ENCODE results near the gene SGCA. TPM values are rescaled to one million over a fixed set of nuclear protein-coding genes. Genes with fewer than 3 reads are reported as not detected.

Gene SGCA
- total RNA-seq, 1 experiment from 2014 or later = 0.24 TPM

DNA sequence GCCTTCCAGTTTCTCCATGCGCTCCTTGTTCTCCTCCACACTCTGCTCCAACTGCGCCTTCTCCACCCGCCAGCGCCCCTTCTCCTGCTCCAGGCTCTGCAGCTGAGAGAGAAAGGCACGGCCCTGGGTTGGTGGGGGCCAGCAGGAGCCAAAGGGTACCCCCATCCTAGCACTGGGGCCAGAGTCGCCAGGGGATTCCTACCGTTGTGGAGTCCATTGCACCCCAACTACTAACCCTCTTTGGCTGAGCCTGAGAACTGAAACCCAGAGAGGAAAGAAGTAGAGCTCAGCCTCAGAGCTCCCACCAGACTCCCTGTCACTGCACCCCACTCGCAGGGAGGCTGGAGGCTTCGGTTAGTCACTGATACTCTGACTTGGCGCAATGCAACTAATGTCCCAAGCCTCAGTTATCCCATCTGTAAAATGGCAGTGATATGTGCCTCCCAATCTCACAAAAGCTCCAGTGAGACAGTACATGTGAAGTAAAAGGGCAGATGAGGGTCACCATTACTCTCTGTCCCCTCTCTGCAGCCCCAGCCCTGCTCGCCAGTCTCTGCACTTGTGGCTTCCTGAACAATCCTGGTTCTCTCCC is 29.6 kb upstream of the SGCA start:
- H2BK12ac ChIP-seq (ENCODE audit: insufficient read length, low read depth, low read length) = no peak overlapping the region
- H3K36me3 Mint-ChIP-seq (ENCODE audit: insufficient read depth in 1 of 3, low read depth in 3 of 3) = peaks cover 16 to 52% (median 46%) of the 10 kb centered on the region in 3 experiments; a peak in 6 of 7 replicates
- H2AFZ ChIP-seq (ENCODE audit: low read length) = no peak overlapping the region
- no CpG with 5 or more reads among the region's 11 CpGs for WGBS (ENCODE audit: extremely low coverage, insufficient read length, low lambda C conversion rate)
- peak overlapping the region in 1 of 3 experiments; percentile 92; a peak in 1 of 7 replicates for H3K27ac Mint-ChIP-seq
- H3K14ac ChIP-seq (ENCODE audit: insufficient read depth, low read length) = no peak overlapping the region
- H3T11ph ChIP-seq (ENCODE audit: low read length) = no peak overlapping the region
- H2BK120ac ChIP-seq (ENCODE audit: low read depth, low read length, poor library complexity, severe bottlenecking) = no peak overlapping the region
- H3K4me1 Mint-ChIP-seq = peaks cover 20 to 35% of the 10 kb centered on the region in 2 experiments
- H3K4me3 Mint-ChIP-seq = no peak overlapping the region
- H3K27me3 Mint-ChIP-seq (ENCODE audit: low read depth) = peaks cover 14% of the 10 kb centered on the region
- H3K79me2 ChIP-seq (ENCODE audit: insufficient read depth, low read length) = no peaks in the 10 kb centered on the region
- H3K56ac ChIP-seq (ENCODE audit: insufficient read length, low read depth, low read length) = no peak overlapping the region
- H2AK5ac ChIP-seq (ENCODE audit: insufficient read length, low read length) = no peak overlapping the region
- H4K8ac ChIP-seq (replicated peaks; ENCODE audit: insufficient read length, low read depth, low read length) = no peak overlapping the region
- no peak overlapping the region for H2BK5ac ChIP-seq (ENCODE audit: insufficient read length, low read length)
- H2BK20ac ChIP-seq (ENCODE audit: low read depth, low read length, poor library complexity, severe bottlenecking) = no peak overlapping the region
- H3K4me1 ChIP-seq (ENCODE audit: insufficient read depth, low read length) = no peaks in the 10 kb centered on the region; the same call in 1 of the 2 replicates
- H3K9ac ChIP-seq (ENCODE audit: extremely low read depth, insufficient read length, low read length) = no peak overlapping the region
- H4K20me1 ChIP-seq (ENCODE audit: control insufficient read depth, insufficient read depth, insufficient read length) = peaks cover 2% of the 10 kb centered on the region
- no peaks in the 10 kb centered on the region; a peak in 1 of 5 replicates for H3K9me3 Mint-ChIP-seq
- DNase-seq = no peak
- no peak overlapping the region for H3K23ac ChIP-seq (ENCODE audit: insufficient read length, low read depth, low read length)
- H3K4me2 ChIP-seq (ENCODE audit: insufficient read depth, insufficient read length, low read length) = no peak overlapping the region
- no peaks in the 10 kb centered on the region for H3K23me2 ChIP-seq (ENCODE audit: insufficient read length, low read depth, low read length, poor library complexity, severe bottlenecking)
- no peak overlapping the region for H3K4ac ChIP-seq (ENCODE audit: low read depth, low read length)
- no peak overlapping the region for H3K27ac ChIP-seq (ENCODE audit: insufficient read length, low read depth, low read length)
- H3K27me3 ChIP-seq (ENCODE audit: insufficient read depth, low read length) = no peaks in the 10 kb centered on the region; the same call in 1 of the 2 replicates
- H3K79me1 ChIP-seq (ENCODE audit: insufficient read depth, low read depth, low read length, poor library complexity, severe bottlenecking) = no peaks in the 10 kb centered on the region
- no peak overlapping the region for H4K5ac ChIP-seq (ENCODE audit: insufficient read length, low read depth, low read length)
- H3K9me3 ChIP-seq (ENCODE audit: control insufficient read depth, low read depth, low read length) = no peaks in the 10 kb centered on the region
- no peak overlapping the region for H3K18ac ChIP-seq (ENCODE audit: insufficient read length, low read depth, low read length)
- TF ChIP-seq CTCF (conservative IDR thresholded peaks at IDR 0.05) = no peak
- no peak overlapping the region for H2BK15ac ChIP-seq (ENCODE audit: low read depth, low read length)
- H4K91ac ChIP-seq (ENCODE audit: insufficient read length, low read depth, low read length) = no peak overlapping the region

Measured in H9 (cell line).